GM18870 (cell line): ENCODE results near the gene AASDHPPT.
A peak's percentile ranks its signal among the peaks of the same experiment; 100 is the strongest.

Source experiments
- ATAC-seq: cut with Tn5 transposase; IDR thresholded peaks from one replicate; pipeline ENCODE4 v1.9.1; 2021; ENCODE audit warnings: moderate library complexity; ENCODE audit not compliant: unreplicated experiment

The AASDHPPT gene

GRCh38 chr11:106082096-106082495 is 4.6 kb downstream of the AASDHPPT start:
- no peak for ATAC-seq

GRCh38 chr11:106086135-106086534 is 8.7 kb downstream of the AASDHPPT start:
- no peak for ATAC-seq

- no peak for ATAC-seq
These were observed 9.4 kb downstream of the AASDHPPT start for GRCh38 chr11:106086850-106087249.

GRCh38 chr11:106087815-106088435 is 10.5 kb downstream of the AASDHPPT start:
- no peak for ATAC-seq

- no peak for ATAC-seq
These were observed 11.4 kb downstream of the AASDHPPT start for GRCh38 chr11:106088896-106089295.

GRCh38 chr11:106091480-106092123 is 14.1 kb downstream of the AASDHPPT start:
- peak; percentile 99 for ATAC-seq

- peak; percentile 19 for ATAC-seq
These were observed 15.0 kb downstream of the AASDHPPT start for GRCh38 chr11:106092446-106092845.

GRCh38 chr11:106098893-106099553 is 21.6 kb downstream of the AASDHPPT start:
- ATAC-seq = no peak

- no peak for ATAC-seq
These were observed 23.9 kb downstream of the AASDHPPT start for GRCh38 chr11:106101370-106101769.

- no peak for ATAC-seq
These were observed 24.4 kb downstream of the AASDHPPT start for GRCh38 chr11:106101819-106102218.

- ATAC-seq = no peak
These were observed 28.5 kb downstream of the AASDHPPT start for GRCh38 chr11:106105986-106106385.

GRCh38 chr11:106121570-106122320 is 44.3 kb downstream of the AASDHPPT start:
- ATAC-seq = no peak

GRCh38 chr11:106127604-106128003 is 50.1 kb downstream of the AASDHPPT start:
- ATAC-seq = no peak

- ATAC-seq = no peak
These were observed 51.3 kb downstream of the AASDHPPT start for GRCh38 chr11:106128740-106129139.

GRCh38 chr11:106131998-106132397 is 54.5 kb downstream of the AASDHPPT start:
- ATAC-seq = no peak

GRCh38 chr11:106132582-106133354 is 55.3 kb downstream of the AASDHPPT start:
- no peak for ATAC-seq

GRCh38 chr11:106133529-106133928 is 56.1 kb downstream of the AASDHPPT start:
- ATAC-seq = no peak

- ATAC-seq = no peak
These were observed 59.6 kb downstream of the AASDHPPT start for GRCh38 chr11:106137061-106137460.

GRCh38 chr11:106137758-106138157 is 60.3 kb downstream of the AASDHPPT start:
- no peak for ATAC-seq
